HG03442 (cell line): ENCODE results near the gene MYEOV.

Experiments
- ATAC-seq: cut with Tn5 transposase; IDR thresholded peaks from one replicate; pipeline ENCODE4 v1.9.1; 2021; ENCODE audit warnings: mild to moderate bottlenecking, moderate library complexity; ENCODE audit not compliant: unreplicated experiment

Gene MYEOV

DNA sequence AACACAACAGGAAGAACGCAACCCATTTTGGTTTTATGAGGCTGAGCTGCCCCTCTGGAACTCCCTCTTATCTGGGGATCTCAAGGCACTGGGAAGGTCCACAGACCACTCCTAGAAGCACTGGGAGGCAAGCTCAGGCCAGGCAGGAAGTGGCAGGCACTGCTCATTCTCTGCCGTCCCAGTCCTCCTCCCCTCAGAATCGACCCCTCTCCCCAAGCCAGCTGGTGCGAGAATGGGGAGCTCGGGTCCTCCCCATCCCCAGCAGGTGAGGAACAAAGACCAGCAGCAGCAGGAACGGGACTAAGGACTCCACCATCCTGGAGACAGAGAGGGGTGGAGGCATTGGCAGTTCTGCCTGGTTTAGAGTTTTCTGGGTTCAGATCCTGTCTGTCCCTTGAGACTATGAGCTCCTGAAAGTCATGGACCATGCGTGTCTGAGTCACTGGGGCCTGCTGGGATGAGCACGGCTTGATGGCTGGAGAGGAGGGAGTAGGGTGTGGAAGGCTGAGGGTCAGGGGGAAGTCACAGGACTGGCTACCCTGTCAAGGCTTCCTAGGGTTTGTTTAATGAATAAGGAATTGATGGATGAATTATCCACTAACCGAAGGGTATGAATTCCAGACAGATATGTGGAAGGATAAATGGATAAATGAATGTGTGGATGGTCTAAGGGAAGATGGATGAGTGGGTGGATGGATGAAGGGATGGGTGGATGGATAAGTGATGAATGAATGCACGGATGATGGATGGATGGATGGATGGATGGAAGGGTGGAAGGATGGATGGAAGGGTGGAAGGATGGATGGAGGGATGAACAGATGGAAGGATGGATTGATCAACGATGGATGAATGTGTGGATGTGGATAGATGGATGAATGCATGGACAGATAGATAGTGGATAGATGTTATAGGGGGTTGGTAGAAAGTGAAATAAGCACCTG, 6.4 kb downstream of the MYEOV start:
- ATAC-seq, result no peak

- no peak for ATAC-seq
These were observed 7.1 kb downstream of the MYEOV start for GRCh38 chr11:69301081-69301454.

DNA sequence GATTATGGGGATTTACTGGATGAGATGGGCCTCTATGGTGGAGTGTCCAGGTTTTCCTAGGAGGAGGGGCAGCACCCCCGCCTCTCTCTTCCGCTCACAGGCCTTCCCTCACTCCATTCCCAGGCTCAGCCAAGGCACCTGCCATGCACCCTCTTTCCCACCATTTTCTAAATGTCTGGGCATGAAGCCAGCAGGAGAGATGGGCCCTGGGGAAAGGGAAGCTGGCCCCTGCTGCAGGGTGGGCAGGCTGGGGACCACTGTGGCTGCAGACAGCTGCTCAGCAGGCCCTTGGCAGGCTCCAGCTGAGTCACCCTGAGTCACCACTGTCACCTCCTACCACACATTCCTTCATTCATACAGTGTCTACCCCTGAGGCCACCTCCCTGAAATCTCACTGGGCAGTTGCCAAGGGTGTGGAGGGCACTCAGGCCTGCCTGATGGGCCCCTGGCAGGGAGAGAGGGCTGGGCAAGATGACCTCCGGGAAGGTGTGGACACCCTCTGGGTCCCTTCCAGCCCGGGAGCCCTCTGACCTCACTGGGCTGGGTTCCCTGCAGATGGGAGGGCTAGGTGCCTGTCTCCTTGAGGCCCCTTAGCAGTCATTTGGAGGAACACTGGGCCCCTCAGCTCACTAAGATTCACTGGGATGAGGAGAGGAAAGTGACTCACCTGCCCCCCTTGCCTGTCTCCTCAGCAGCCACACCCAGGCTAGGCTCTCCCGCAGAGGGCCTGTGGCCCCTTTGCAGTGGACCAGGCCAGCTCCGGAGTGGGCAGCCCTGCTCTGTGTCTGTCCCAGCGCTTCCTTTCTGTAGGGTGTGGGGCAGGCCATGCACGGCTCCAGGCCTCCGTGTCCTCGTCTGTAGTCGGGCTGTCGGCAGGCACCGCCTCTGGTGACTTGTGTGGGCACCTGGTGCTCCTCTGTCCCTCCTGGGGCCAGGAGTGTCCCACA, 7.8 kb downstream of the MYEOV start:
- no peak for ATAC-seq

DNA sequence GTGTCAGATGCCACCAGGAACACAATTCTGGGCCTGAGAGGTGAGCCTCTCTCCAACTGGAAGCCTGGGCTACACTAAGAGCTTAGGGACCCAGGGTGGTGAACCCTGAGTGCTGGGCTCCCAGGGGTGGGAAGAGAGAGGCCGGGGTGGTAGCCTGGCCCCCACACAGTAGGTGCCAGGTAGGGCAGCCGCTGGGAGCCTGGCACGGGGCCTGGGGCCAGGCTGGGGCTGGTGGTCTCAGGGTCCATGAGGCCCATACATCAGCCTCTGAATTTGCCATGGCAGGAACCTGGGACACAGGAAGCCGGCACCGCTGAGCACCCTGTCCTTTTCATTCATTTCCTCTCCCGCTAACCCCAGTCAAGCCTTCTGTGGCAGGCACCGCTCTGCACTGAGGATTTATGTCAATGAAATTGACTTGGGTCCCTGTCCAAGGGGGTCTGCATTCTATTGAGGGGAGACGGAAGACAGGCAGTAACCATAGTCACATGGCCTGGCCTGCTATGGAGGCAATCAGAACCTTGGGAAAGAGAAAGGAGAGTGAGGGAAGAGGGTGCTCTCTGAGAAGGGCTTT, 8.6 kb downstream of the MYEOV start:
- ATAC-seq, result no peak

DNA sequence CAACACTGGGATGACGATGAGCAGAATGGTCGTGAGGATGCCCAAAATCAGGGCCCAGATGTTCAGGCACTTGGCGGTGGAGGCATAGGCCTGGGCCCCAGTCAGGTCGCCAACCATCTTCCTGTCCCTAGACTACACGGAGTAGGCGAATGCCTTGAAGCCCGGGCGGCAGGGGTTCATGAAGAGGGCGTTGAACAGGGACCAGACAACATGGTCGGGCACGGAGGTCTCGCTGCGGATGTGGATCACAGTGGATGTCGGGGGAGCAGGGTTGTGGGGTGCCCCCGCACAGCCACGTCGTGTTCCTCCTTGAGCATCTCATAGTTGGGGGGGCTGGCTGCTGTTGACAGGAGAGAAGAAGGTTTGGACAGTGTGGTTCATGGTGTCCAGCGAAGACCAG, 9.5 kb downstream of the MYEOV start:
- no peak for ATAC-seq

DNA sequence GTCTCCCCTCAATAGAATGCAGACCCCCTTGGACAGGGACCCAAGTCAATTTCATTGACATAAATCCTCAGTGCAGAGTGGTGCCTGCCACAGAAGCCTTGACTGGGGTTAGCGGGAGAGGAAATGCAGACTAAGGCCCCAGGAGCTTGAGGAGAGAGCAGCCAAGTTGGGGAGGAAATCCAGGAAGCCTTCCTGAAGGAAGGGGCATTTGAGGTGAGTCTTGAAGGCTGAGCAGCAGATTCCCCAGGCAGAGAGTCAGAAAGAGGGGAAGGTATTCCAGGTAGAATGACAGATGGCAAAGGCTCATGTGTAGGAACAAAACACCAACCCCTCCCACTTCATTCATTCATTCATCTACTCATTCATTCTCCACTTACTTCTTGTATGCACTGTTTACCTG, 10.3 kb downstream of the MYEOV start:
- ATAC-seq, result no peak

DNA sequence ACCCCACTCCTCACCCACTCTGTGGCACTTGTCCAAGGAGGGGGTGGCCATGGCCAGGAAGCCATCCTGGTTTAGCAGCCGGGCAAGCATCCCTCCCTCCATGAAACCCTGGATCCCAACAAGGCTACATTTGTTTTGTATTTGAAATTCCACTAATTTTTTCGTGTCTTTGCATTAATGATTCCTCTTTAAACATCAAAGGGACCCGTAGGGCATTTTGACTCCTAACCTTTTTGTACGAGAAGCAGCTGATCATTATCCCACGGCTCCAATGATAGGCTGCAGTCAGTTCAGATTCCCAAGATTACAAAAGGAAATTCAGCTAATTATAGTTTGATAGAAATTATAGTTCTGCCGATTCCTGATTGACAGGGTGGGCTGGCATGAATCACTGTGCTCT, 10.7 kb downstream of the MYEOV start:
- ATAC-seq, result no peak

DNA sequence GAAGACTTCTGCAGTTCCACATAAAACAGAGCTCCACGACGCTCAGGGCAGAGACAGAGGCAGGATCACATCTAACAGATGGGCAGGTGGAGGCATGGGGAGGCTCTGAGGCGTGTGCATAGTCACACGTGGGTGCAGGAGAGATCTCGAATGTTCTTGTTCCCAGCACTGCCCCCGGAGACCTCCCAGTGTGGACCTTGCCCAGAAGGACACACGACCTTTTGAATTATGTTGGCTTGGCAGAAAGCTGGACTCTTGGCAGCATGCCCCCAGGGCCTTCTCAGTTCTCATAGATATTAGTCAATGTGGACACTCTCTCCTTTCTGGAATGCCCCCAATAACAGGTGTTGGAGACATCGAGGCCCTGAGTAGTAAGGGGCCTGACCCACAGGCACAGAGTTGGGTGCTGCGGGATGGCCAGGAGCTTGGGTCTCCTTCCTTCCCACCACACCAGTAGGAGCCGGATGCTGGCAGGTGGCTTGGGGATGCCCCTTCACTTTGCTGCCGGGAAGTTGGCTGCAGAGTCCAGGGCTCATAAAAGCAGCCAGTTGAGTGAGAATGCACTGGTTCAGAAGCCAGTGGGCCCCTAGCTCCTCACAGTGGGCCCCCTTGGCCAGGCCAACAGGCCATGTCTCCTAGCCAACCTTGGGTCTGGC, 12.1 kb downstream of the MYEOV start:
- no peak for ATAC-seq

DNA sequence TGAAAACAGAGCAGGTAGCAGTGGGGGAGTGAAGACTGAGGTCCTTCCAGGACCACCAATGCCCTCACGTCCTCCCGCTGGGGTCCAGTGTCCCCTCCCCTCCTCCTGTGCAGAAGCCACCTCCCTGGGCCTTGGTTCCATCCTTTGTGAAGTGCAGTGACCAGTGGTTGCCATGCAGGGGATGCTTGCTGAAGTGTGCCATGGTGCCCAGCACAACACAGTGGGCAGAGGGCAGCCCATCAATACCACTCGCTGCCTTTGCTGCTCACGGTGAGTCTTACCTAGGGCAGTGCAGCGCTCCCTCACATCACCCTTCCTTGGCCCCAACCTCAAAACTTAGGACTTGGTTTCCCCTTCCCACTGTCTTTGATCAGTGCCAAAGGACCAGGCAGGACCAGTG, 12.9 kb downstream of the MYEOV start:
- ATAC-seq, result no peak

GRCh38 chr11:69307421-69307820, 13.5 kb downstream of the MYEOV start:
- no peak for ATAC-seq

DNA sequence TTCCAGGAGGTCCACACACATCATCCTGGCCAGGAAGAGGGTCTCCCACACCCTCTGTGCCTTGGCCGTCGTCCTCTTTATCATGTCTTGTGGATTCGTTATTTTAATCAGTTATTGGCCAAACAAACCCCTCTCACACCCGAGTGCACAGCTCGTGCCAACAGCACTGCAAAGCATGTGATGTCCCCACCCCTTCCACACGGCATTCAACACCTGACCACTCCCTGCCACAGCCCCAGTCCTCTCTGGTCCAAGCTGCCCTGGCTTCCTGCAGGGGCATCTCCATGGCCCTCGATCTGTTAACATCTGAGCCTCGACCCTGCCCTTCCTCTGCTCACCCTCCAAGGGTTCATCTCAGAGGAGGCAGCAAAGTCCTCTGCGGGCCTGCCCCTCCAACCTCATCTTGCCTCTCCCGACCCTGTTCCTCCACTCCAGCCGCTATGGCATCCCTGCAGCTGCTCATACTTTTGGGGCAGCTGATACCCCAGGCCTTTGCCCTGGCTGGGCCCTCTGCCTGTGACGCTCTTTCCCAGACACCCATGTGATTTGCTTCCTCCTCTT, 14.0 kb downstream of the MYEOV start:
- ATAC-seq, result no peak

DNA sequence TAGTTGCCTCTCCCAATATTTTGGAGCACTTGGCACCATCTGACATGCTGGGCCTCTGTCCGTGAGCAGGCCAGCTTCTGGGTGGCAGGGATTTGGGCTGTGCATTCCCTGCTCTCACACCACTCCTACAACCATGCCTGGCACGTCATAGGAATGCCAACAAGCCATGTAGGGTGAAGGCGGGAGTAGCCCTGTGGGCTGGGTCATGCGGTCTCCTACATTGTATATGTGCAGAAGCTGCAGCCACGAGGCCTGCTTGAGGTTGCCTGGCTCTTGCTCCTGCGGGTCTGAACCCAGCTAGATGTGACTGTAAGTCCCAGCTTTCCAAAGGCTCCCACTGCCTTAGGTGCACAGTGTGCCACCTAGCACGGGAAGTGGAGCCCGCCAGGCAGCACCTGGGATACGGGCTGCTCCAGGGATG, 14.5 kb downstream of the MYEOV start:
- ATAC-seq, result no peak

DNA sequence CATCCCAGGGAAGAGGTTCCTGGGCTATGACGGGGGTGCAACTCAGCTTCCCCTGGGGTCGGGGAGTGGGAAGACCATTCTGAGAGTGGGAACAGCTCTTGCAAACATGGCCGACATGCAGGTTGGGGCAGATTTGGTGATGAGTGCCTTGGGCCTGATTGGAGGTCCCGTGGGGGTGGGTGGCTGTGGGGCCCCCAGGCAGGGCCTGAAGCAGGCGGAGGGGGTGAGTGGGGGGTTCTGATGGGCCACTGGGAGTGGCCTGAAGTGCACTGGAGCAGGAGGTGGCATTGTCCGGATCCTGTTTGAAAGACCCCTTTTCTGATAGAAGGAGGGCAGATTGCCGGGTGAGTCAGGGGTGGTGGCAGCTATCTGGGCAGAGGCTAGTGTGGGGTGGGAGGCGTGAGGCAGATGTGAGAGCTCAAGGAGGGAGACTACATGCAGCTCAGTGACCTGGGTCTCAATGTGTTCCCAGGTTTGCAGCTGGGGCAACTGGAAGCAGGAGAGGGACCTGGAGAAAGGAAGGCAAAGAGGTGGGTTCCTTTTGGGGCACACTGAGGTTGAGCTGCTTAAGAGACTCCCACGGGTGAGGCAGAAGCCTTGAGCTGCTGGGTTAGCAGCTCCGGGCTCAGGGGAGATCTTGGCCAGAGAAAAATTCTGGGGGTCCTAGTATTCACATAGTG, 15.1 kb downstream of the MYEOV start:
- no peak for ATAC-seq

GRCh38 chr11:69309631-69310280, 15.8 kb downstream of the MYEOV start:
- no peak for ATAC-seq

DNA sequence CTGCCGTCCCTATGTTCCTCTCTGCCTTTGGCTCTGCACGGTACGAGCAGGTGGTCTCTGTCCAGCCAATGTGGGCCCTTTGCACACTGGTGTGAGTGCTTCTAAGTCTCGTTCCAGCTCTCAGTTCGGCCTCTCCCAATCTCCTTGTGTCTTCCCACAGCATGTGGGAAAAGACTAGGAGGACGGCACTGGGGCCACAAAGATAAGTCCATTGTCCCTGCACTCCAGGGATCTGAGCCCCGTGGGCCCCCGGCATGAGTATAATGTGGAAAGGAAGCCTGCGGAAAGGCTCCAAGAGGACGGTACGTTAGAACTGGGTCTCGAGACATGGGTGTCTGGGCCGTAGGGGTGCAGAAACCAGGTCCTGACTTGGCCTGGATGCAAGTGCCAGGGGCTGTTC, 16.4 kb downstream of the MYEOV start:
- no peak for ATAC-seq

- no peak for ATAC-seq
These were observed 17.2 kb downstream of the MYEOV start for GRCh38 chr11:69310934-69311766.

- ATAC-seq, result no peak
These were observed 17.9 kb downstream of the MYEOV start for GRCh38 chr11:69311767-69312385.
